ENCODE measurements around the gene RUNX1. TPM values are rescaled to one million over a fixed set of nuclear protein-coding genes. Genes with fewer than 3 reads are reported as not detected.

The RUNX1 gene
- total RNA-seq (2014; rRNA removed; shearing (Covaris generic)): 13.8 and 43.1 TPM in 2 replicates

GRCh38 chr21:35048706-35049617 is at the start of gene RUNX1:
Gene RUNX1, minus strand, starts transcription at chr21:35049302.
- DNase-seq (ENCODE audit: low read depth): peak; percentile 99

GRCh38 chr21:35097525-35097924 is 48.4 kb upstream of the RUNX1 start:
- no peak for DNase-seq (ENCODE audit: low read depth)

DNA sequence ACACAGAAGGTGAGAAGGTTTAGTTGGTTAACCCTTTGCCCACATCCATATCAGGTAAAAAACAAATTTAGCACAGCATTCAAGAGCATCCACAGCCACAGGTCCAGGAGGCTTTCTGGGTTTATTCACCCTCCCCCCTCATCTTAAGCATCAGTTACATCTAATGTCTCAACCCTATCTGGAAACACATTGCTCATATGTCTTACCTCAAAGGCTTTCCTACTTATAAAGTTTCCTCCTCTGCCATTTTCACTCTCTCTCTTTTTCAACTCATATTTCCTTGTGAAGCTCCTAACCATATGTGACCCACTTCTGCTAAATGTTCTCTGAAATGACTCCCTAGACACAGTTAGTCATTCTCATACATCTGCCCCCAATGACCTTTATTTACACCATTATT is 47.9 kb upstream of the RUNX1 start:
- DNase-seq (ENCODE audit: low read depth): no peak

DNA sequence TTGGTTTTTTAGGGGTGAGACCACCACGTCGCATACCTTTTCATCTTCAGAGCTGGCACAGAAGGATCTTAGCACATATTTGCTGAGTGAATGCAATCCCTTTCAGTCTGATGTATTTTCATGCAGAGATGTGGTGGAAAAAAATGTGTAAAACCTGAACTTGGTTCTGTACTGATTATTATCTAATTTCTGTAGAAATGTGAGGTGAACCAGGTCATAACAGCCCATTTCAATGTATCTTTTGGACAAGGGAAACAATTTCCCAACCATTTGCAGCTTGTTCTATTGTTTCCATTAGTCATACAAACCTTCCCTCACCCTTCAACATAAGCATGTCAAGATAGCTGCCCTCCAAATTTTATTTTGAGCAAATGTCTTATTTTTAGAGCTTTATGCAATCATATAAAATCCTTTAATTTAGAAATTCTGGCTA is 46.8 kb upstream of the RUNX1 start:
- no peak for DNase-seq (ENCODE audit: low read depth)

DNA sequence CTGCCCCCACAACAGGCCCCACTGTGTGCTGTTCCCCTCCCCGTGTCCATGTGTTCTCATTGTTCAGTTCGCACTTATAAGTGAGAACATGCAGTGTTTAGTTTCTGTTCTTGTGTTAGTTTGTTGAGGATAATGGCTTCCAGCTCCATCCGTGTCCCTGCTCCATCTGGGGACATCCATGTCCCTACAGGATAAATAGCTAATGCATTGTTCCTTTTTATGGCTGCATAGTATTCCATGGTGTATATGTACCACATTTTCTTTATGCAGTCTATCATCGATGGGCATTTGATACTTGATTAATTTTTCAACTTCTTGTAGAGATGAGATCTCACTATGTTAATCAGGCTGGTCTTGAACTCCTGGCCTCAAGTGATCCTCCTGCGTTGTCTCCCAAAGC is 44.4 kb upstream of the RUNX1 start:
- no peak for DNase-seq (ENCODE audit: low read depth)

- no peak for DNase-seq (ENCODE audit: low read depth)
Measured at GRCh38 chr21:35091496-35091895, 42.4 kb upstream of the RUNX1 start.

DNA sequence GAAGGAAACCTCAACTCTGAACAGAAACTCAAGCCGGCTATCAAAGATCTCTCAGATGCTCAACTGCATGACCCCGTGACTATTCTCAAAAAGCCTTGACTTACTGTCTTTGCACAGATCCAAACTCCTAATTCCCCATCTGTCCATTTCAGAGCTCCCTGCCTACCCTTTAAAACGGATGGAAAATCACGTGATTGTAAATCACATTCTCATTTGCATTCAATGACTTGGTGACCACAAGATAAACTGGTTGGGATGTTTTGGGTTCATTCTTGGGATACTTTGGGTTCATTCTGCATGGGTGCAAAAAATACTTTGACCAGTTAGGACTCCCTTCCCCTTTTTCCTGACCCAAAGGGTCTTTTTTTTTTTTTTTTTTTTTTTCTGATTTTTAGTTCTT is 41.3 kb upstream of the RUNX1 start:
- peak; percentile 67 for DNase-seq (ENCODE audit: low read depth)

DNA sequence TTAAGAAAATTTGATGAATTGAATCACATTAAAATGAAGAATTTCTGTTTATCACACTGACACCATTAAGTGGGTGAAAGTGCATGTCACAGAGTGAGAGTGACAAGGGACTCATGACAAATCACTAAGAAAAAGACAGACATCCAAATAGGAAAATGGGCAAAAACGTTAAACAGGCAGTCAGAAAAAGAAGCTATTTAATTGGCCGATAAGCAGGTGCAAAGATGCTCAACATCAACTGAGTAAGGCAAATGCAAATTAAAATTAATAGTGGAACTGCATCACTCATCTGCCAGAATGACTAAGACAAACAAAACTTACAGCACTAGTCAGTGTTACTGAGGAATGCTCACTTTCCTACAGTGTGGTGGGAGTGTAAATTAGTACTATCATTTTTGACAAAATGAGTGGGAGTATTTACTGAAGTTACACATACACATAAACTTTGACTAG is 39.2 kb upstream of the RUNX1 start:
- peak; percentile 45 for DNase-seq (ENCODE audit: low read depth)

- peak; percentile 94 for DNase-seq (ENCODE audit: low read depth)
Measured at GRCh38 chr21:35086357-35086756, 37.3 kb upstream of the RUNX1 start.

GRCh38 chr21:35084869-35085268 is 35.8 kb upstream of the RUNX1 start:
- peak; percentile 95 for DNase-seq (ENCODE audit: low read depth)

DNA sequence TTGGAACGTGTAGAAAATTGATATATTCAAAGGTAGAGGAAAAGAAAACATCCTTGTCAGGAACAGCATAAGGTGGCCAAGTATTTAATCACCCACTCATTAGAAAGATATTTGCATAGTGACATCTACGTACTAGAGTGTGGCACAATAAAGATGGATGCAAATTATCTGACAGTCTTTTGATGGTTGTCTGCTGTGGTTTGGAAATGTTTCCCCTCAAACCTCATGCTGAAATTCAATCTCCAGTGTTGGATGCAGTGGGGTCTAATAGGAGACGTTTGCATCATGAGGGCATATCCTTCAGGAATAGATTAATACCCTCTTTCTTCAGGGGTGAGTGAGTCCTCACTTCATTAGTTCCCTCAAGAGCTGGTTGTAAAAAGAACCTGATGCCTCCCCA is 34.1 kb upstream of the RUNX1 start:
- no peak for DNase-seq (ENCODE audit: low read depth)

- no peak for DNase-seq (ENCODE audit: low read depth)
Measured at GRCh38 chr21:35081861-35082260, 32.8 kb upstream of the RUNX1 start.

DNA sequence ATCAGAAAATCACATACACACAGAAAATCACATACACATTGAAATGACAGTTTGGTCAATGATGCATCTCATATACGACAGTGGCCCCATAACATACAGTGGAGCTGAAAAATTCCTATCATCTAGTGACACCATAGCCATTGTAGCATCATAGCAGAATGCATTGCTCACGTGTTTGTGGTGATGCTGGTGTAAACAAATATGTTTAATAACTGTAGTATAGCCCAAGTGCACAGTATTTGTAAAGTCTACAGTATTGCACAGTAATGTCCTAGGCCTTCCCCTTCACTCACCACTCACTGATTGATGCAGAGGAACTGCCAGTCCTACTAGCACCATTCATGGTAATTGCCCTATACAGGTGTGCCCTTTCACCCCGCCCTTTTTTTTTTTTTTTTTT is 30.1 kb upstream of the RUNX1 start:
- no peak for DNase-seq (ENCODE audit: low read depth)

GRCh38 chr21:35077975-35078374 is 28.9 kb upstream of the RUNX1 start:
- DNase-seq (ENCODE audit: low read depth): peak; percentile 69

DNA sequence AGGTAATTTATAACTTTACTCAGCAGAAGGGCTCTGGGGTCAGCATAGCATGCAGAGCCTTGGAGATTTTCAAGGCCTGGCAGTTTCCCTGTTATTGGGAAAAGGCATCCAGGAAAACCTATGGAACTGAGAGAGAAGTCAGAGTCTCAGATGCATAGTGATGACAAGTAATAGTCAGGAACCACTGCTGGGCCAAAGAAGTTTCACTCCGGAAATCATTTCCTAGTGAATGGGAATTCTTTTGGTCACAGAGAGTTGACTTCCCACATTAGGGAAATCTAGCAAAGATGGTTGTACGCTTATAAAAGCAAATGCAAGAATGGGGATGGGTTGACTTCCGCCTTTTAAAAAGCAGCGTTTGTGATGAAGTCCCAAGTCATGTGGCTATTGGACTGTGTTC is 28.4 kb upstream of the RUNX1 start:
- DNase-seq (ENCODE audit: low read depth): no peak

DNA sequence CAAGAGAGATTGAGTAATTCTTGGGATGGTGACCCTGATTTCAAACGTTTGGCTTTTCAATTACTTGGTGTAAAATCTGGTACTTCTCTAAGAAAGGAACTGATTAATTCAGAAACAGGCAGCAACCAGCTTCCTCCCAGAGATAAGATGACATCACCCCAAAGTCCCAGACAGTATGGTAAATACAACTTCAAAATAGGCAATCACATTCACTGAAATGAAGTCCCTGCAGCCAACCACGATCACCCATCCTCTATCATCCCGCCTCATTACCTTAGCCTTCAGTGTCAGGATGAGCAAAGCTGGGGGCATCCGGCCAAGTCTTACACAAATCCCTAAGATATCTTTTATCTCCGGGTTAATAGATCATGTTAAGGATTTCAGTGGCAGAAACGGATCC is 26.4 kb upstream of the RUNX1 start:
- DNase-seq (ENCODE audit: low read depth): peak; percentile 61

DNA sequence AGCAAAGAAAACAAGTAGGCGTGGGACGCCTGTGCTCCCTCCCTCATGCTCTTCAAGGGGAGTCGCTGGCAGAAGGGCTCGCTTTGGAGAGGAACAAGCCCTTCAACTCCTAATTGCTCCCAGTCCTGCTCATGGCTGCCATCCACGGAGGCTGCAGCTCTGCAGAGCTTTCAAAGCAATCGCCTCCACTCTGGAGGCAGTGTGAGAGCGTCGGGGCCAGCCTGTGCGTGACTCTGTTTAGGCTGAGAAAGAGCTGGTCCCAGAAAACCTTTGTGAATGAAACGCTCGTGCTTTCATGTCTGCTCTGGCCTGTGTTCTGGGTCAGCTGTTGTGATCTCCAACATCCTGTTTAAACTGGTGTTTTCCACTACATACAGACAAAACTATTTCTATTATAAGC is 23.9 kb upstream of the RUNX1 start:
- DNase-seq (ENCODE audit: low read depth): no peak

- DNase-seq (ENCODE audit: low read depth): no peak
Measured at GRCh38 chr21:35072557-35072956, 23.5 kb upstream of the RUNX1 start.

GRCh38 chr21:35071347-35071746 is 22.2 kb upstream of the RUNX1 start:
- DNase-seq (ENCODE audit: low read depth): peak; percentile 58

- DNase-seq (ENCODE audit: low read depth): no peak
Measured at GRCh38 chr21:35070436-35070835, 21.3 kb upstream of the RUNX1 start.

GRCh38 chr21:35066824-35067223 is 17.7 kb upstream of the RUNX1 start:
- DNase-seq (ENCODE audit: low read depth): no peak

- DNase-seq (ENCODE audit: low read depth): no peak
Measured at GRCh38 chr21:35063428-35064172, 14.5 kb upstream of the RUNX1 start.

DNA sequence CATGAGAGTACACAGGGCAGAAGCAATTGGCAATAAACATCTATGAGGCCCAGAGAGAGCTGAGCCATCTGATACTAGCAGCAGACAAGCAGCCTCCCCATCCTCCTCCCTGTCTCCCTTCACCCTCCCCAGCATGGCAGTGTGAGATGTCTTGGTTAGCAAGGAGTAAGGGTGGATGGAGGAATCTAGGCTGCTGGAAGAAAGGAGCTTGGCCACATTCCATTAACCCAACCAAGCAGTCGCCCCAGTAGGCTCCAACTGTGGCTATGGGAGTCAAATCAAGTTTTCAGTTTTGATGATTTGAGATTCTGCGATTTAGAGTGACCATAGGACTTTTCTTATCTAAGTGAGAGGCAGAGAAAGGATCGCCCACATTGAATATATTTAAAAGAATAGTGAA is 12.9 kb upstream of the RUNX1 start:
- DNase-seq (ENCODE audit: low read depth): no peak

Data from M059J (cell line).